Measurements from ENCODE around the gene ZBTB20. TPM values are rescaled to one million over a fixed set of nuclear protein-coding genes. Genes with fewer than 3 reads are reported as not detected.

ZBTB20 gene
- total RNA-seq, 2 donors from 2014 or later = 19.8 to 23.1 TPM

DNA sequence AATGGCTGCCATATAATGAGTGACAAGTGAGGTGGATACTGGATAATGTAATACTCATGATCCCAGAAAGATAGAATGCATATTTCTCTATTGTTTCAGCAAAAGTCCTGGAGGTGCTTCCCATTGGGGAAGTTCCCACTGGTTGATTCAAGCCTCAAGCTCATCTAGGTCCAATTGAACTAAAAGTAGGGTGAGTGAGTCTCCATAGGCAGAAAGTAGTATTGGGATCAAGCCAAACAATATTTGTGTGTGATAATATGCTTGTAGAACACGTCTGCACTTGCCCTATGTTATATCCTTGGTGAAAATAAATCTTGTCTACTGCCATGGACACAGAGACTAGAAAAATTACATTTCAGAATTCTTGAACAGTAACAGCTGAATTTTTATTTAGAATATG is 14.8 kb upstream of the ZBTB20 start:
- Mint-ChIP-seq H3K4me1 (ENCODE audit: low read depth) (peaks cover 39% of the 10 kb centered on the region), H3K9me3 (no peaks in the 10 kb centered on the region), H3K36me3 (ENCODE audit: insufficient read depth in 2 of 2) (no peaks in the 10 kb centered on the region), H3K27me3 (ENCODE audit: low read depth) (no peaks in the 10 kb centered on the region), H3K27ac (no peak overlapping the region), H3K4me3 (no peak overlapping the region)
- ATAC-seq (replicated peaks in 1 of 2) (no peak), DNase-seq (no peak)

DNA sequence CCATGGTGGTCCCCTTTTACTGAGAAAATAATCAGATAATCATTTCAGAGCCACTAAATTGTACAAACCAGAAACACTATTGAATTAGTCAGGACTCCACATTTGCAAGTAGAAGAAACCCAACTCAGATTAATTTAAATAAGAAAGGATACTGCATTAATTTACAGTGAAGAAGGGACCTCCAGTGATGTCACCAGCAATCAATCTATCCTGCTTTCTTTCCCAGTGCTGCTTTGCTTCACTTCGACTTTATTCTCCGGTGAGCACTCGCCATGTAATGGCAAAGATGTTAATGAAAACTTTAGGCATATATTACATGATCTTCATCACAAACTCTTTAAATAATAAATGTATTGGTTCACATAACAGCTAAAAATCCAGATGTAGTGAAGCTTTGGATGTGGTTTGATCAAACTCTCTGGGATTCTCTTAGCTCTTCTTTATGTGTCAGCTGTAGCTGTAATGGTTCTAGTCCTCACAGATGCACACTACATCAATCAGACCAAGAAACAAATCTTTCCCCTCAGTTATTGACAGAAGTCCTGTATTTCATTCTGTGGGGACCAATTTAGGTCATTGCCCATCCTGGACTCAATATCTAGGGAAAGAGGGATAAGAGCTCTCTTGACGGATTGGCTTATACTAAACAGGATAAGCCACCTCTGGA is 14.2 kb upstream of the ZBTB20 start:
- peaks cover 39% of the 10 kb centered on the region for H3K4me1 Mint-ChIP-seq (ENCODE audit: low read depth)
- ATAC-seq (replicated peaks in 1 of 2) (no peak), DNase-seq (no peak)
- H3K36me3 Mint-ChIP-seq (ENCODE audit: insufficient read depth in 2 of 2) = no peaks in the 10 kb centered on the region
- H3K27me3 Mint-ChIP-seq (ENCODE audit: low read depth) = no peaks in the 10 kb centered on the region
- no peak overlapping the region for H3K4me3 Mint-ChIP-seq
- peak overlapping the region; percentile 28 for H3K27ac Mint-ChIP-seq
- no peaks in the 10 kb centered on the region for H3K9me3 Mint-ChIP-seq

DNA sequence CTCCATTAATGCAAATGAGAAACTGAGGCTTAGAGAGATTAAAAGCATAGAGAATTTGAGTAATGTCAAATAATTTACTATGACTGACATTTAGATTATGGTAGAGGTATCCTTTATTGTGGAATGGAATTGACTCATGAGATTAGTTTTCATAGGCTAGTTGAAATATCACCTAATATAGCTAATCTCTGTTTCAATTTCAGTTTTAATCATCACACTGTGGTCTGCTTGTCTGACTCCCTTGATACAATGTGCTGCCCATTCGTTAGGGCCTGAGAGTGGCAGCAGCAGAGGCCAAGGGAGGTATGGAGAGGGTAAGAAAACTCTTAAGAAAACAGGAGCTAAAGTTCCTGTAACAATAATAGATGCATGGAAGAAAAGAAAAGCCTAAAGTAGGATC is 13.2 kb upstream of the ZBTB20 start:
- no peak for DNase-seq
- H3K27me3 Mint-ChIP-seq (ENCODE audit: low read depth) = no peaks in the 10 kb centered on the region
- no peak for ATAC-seq (replicated peaks in 1 of 2)

DNA sequence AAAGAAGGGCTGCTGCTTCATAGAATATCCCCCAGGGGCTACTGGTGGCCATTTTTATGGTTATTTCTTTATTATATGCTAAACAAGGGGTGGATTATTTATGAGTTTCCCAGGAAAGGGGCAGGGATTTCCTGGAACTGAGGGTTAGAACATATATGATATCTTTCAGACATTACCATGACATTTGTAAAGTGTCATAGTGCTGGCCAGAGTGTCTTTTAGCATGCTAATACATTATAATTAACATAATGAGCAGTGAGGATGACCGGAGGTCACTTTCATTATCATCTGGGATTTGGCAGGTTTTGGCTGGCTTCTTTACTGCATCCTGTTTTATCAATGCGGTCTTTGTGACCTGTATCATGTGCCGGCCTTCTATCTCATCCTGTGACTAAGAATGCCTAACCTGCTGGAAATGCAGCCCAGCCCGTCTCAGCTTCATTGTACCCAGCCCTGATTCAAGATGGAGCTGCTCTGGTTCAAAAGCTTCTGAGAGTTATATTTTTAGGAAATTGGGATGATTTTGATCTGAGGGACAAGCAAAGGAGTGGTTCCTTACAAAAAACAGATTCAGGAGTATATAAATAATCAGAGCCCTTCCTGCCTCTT is 9.1 kb upstream of the ZBTB20 start:
- Mint-ChIP-seq H3K4me1 (ENCODE audit: low read depth) (peaks cover 5% of the 10 kb centered on the region), H3K4me3 (no peak overlapping the region), H3K27me3 (ENCODE audit: low read depth) (no peaks in the 10 kb centered on the region), H3K36me3 (ENCODE audit: insufficient read depth in 2 of 2) (peaks cover 0 to 3% of the 10 kb centered on the region in 2 donors), H3K9me3 (no peaks in the 10 kb centered on the region), H3K27ac (no peak overlapping the region)
- ATAC-seq (replicated peaks in 1 of 2) = no peak
- DNase-seq = no peak

More for the DNA sequence above, 13.2 kb upstream of the ZBTB20 start:
- Mint-ChIP-seq H3K36me3 (ENCODE audit: insufficient read depth in 2 of 2) (no peaks in the 10 kb centered on the region), H3K9me3 (no peaks in the 10 kb centered on the region), H3K4me3 (no peak overlapping the region), H3K4me1 (ENCODE audit: low read depth) (peaks cover 31% of the 10 kb centered on the region), H3K27ac (no peak overlapping the region)

DNA sequence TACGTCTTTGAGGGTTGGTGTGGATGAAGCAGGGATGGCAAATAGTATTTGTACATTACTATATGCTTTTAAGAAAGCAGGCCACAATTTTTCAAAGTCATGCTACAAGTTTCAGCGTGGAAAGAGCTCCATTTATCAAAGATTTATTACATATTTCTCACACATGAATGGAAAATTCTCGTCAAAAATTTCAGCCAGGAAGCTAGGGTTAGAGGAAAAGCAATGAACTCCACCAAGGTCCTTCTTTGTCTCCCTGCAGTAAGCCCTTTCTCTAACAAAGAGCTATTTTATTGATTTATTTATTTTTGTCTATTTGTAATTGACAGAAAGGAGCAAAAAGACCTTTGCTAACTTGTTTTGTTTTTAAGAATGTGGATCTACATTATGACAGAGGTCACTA is 7.5 kb upstream of the ZBTB20 start:
- peaks cover 0 to 3% of the 10 kb centered on the region in 2 donors for H3K36me3 Mint-ChIP-seq (ENCODE audit: insufficient read depth in 2 of 2)
- H3K27ac Mint-ChIP-seq = no peak overlapping the region

DNA sequence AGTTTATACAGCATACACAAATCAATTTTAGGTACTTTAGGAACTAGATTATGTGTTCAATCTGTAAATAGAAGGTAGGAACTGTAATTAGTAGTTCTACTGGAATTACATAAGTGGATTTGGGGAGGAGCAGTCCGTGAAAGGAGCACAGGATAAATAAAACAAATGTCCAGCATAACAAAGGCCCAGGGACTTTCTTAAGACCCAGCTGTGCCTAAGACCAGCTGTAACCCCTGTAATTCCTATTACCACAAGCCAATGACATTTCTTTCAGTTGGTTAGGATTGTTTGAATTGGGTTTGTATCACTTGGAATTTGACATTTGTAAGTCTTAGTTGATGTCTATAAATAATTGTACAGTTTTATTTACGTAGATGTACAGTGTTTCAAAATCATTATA is 4.8 kb upstream of the ZBTB20 start:
- ATAC-seq (replicated peaks in 1 of 2) = no peak
- H3K27ac Mint-ChIP-seq = no peak overlapping the region
- DNase-seq = no peak

More for the DNA sequence above, 7.5 kb upstream of the ZBTB20 start:
- ATAC-seq (replicated peaks in 1 of 2) (no peak), DNase-seq (no peak)
- Mint-ChIP-seq H3K9me3 (no peaks in the 10 kb centered on the region), H3K27me3 (ENCODE audit: low read depth) (no peaks in the 10 kb centered on the region), H3K4me3 (no peak overlapping the region), H3K4me1 (ENCODE audit: low read depth) (no peaks in the 10 kb centered on the region)

DNA sequence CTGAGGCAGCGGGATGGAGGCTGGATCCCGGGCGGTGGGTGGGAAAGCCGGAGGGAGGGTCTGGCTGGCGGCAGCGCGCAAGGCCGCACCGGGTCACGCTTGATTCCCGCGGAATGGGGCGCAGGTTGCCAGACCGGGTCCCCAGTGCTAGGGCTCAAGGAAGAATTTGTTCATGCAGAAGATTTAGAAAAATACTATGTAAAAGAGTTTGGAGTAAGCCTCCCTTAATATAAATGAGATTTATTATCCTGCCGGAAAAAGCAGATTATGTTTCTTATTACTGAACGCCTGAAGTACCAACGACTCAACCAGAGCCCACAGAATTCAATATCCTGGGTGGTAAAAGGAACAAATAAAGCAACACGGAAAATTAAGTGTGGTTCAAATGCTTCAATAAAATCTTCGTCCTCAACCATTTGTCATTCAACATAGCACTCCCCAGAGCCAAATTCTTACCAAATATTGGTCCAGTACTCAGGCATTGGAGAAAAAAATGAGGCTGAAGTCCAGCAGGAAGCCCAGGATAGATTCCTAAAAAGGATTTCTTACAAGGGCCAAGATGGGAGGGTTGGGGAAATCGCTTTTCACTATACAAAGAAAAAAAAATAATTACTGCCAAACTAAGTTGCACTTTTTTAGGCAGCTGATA is 1.2 kb upstream of the ZBTB20 start:
- Mint-ChIP-seq H3K4me1 (ENCODE audit: low read depth) (peaks cover 31% of the 10 kb centered on the region), H3K9me3 (no peaks in the 10 kb centered on the region), H3K27ac (peak overlapping the region; percentile 72), H3K36me3 (ENCODE audit: insufficient read depth in 2 of 2) (peaks cover 3 to 6% of the 10 kb centered on the region in 2 donors), H3K27me3 (ENCODE audit: low read depth) (no peaks in the 10 kb centered on the region), H3K4me3 (peak overlapping the region; percentile 96 to 99)
- ATAC-seq (replicated peaks in 1 of 2) (no peak), DNase-seq (no peak)

More for the DNA sequence above, 4.8 kb upstream of the ZBTB20 start:
- Mint-ChIP-seq H3K27me3 (ENCODE audit: low read depth) (no peaks in the 10 kb centered on the region), H3K36me3 (ENCODE audit: insufficient read depth in 2 of 2) (peaks cover 2 to 6% of the 10 kb centered on the region in 2 donors), H3K4me3 (no peak overlapping the region), H3K9me3 (no peaks in the 10 kb centered on the region), H3K4me1 (ENCODE audit: low read depth) (peaks cover 10% of the 10 kb centered on the region)

DNA sequence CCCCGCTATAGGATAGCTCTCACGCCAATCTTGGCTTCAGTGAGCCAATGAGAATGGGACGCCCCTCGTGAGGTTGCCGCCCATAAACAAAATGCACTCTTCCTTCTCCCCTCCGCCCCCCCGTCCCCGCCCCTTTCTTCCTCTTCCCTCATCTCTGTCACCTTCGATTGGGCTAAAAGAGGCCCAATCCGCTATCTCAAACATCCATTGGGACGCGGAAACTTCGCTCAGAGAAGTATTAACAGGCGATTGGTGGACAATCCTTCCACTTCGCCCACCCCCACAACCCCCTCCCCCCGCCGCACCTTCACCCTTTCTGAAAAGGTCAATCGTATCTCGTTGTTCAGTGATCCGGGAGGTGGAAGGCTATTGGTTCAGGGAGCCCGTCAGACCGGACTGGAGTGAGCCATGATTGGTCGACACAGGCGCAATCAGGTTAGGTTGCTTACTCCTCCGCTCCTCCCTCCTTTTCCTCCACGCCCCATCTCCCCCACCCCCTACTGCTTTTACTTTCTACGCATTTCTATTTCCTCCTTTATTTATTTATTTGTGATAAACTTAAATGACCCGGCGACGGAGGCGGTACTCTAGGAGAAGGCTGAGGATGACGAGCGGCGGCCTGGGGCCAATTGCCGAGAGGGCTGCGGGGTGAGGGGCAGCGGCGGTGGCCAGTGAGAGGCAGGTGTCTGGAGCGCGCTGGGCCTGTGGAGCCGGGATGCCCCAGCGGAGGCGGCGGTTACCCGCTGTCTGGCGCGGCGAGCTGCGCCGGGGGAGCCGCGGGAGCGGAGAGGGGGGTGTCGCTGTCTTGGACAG is 447 bp upstream of the ZBTB20 start:
- H3K36me3 Mint-ChIP-seq (ENCODE audit: insufficient read depth in 2 of 2) = peaks cover 3 to 4% of the 10 kb centered on the region in 2 donors
- no peaks in the 10 kb centered on the region for H3K9me3 Mint-ChIP-seq
- peaks cover 37% of the 10 kb centered on the region for H3K4me1 Mint-ChIP-seq (ENCODE audit: low read depth)
- ATAC-seq (replicated peaks in 1 of 2) (peak; percentile 83 to 84), DNase-seq (peak; percentile 93 to 98)
- H3K27ac Mint-ChIP-seq = peak overlapping the region; percentile 99
- no peaks in the 10 kb centered on the region for H3K27me3 Mint-ChIP-seq (ENCODE audit: low read depth)
- H3K4me3 Mint-ChIP-seq = peak overlapping the region; percentile 96 to 99

- peak; percentile 43 to 49 for DNase-seq
- no peaks in the 10 kb centered on the region for H3K9me3 Mint-ChIP-seq
- ATAC-seq (replicated peaks in 1 of 2) = peak in 1 of 2 donors; percentile 4
- peaks cover 3 to 4% of the 10 kb centered on the region in 2 donors for H3K36me3 Mint-ChIP-seq (ENCODE audit: insufficient read depth in 2 of 2)
- H3K4me1 Mint-ChIP-seq (ENCODE audit: low read depth) = peaks cover 49% of the 10 kb centered on the region
- no peaks in the 10 kb centered on the region for H3K27me3 Mint-ChIP-seq (ENCODE audit: low read depth)
- H3K27ac Mint-ChIP-seq = peak overlapping the region; percentile 98
- H3K4me3 Mint-ChIP-seq = peak overlapping the region; percentile 96 to 99
Measured at GRCh38 chr3:115146032-115146417, 1.1 kb downstream of the ZBTB20 start.

DNA sequence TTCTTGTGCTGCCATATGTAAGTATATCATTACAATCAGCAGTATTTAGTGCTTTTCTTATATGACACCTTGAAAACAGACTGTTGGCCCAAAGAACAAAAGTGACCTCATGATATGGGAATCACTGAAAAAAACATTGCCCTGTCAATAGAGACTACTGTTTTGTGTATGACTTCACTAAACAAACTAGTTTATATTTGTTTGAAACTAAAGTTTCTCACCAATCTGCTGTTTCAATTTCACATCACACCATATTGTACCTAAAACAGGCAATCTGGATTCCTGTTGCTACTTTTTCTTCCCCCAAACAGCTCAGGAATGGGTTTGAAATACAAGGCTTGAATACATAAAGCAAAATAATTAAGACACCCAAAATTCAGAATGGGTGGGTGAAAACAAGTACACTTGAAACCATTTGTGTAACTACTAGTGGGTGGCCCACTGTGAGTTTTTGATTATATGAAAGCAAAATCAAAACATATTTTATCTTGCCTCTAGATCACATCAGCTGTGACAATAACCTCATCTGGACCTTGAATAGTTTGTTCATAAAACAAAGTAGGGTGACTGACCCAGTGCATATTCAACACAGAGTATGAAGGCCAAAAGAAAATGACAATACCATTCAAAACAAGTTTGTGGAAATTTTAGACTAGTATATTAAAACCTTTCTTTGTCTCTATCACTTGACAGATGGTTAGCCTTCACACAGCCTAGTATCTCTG is 5.9 kb downstream of the ZBTB20 start:
- Mint-ChIP-seq H3K36me3 (ENCODE audit: insufficient read depth in 2 of 2) (peaks cover 0 to 2% of the 10 kb centered on the region in 2 donors), H3K27me3 (ENCODE audit: low read depth) (no peaks in the 10 kb centered on the region), H3K4me1 (ENCODE audit: low read depth) (peaks cover 53% of the 10 kb centered on the region), H3K27ac (no peak overlapping the region), H3K9me3 (no peaks in the 10 kb centered on the region), H3K4me3 (no peak overlapping the region)
- DNase-seq (no peak), ATAC-seq (replicated peaks in 1 of 2) (no peak)

DNA sequence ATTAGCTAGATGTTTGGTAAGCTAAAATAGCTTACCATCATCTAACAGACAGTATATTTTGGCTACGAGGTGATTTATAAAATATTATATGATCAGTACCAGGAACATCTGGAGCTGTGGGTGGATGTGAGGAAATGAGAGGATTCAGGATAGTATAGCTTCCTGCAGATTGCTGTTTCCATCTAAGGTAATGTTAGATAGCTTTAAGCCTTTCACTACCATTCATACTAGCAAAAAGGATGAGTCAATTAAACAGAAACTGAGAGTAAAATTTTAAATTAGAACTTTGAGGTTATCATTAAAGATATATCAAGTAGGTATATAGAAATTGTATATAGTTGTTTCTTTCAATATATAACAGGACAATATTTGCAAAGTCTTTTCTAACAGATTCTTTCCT is 8.0 kb downstream of the ZBTB20 start:
- no peak overlapping the region for H3K4me3 Mint-ChIP-seq
- no peak for DNase-seq
- H3K4me1 Mint-ChIP-seq (ENCODE audit: low read depth) = peaks cover 36% of the 10 kb centered on the region
- H3K27ac Mint-ChIP-seq = no peak overlapping the region
- ATAC-seq (replicated peaks in 1 of 2) = no peak
- H3K27me3 Mint-ChIP-seq (ENCODE audit: low read depth) = no peaks in the 10 kb centered on the region
- peaks cover 0 to 2% of the 10 kb centered on the region in 2 donors for H3K36me3 Mint-ChIP-seq (ENCODE audit: insufficient read depth in 2 of 2)
- no peaks in the 10 kb centered on the region for H3K9me3 Mint-ChIP-seq

- no peaks in the 10 kb centered on the region for H3K27me3 Mint-ChIP-seq (ENCODE audit: low read depth)
- H3K4me1 Mint-ChIP-seq (ENCODE audit: low read depth) = peaks cover 8% of the 10 kb centered on the region
- H3K36me3 Mint-ChIP-seq (ENCODE audit: insufficient read depth in 2 of 2) = peaks cover 0 to 2% of the 10 kb centered on the region in 2 donors
- no peak overlapping the region for H3K4me3 Mint-ChIP-seq
- no peaks in the 10 kb centered on the region for H3K9me3 Mint-ChIP-seq
- no peak overlapping the region for H3K27ac Mint-ChIP-seq
- DNase-seq (no peak), ATAC-seq (replicated peaks in 1 of 2) (no peak)
Measured at GRCh38 chr3:115134648-115135347, 12.3 kb downstream of the ZBTB20 start.

All from activated T-cell treated with anti-CD3 and anti-CD28 coated beads, Interleukin-2, amount 50 U/mL, for 72 hours (primary cell).